HG03045 (cell line): ENCODE data around the gene GEMIN5.
"Not testable (repeated sequence)": the region's sequence is repeated elsewhere in the genome, so short reads cannot be mapped to it uniquely, and the experiment has no call there.

ENCODE experiments used
- ATAC-seq: cut with Tn5 transposase; IDR thresholded peaks from one replicate; pipeline ENCODE4 v1.9.1; 2021; ENCODE audit warnings: mild to moderate bottlenecking, moderate library complexity; ENCODE audit not compliant: unreplicated experiment

Gene GEMIN5

GRCh38 chr5:154945695-154946301, 7.8 kb upstream of the GEMIN5 start:
- ATAC-seq = no peak

GRCh38 chr5:154944716-154945115, 6.7 kb upstream of the GEMIN5 start:
- no peak for ATAC-seq

GRCh38 chr5:154943527-154943926, 5.5 kb upstream of the GEMIN5 start:
- no peak for ATAC-seq

- peak; percentile 60 for ATAC-seq
Measured at GRCh38 chr5:154940772-154941620, 3.0 kb upstream of the GEMIN5 start, which contains the start of gene MRPL22. TSS of gene MRPL22 (plus strand) at chr5:154941073. CDS start at chr5:154941111, 38 bp downstream.

GRCh38 chr5:154940375-154940771, 2.4 kb upstream of the GEMIN5 start:
- no peak for ATAC-seq

DNA sequence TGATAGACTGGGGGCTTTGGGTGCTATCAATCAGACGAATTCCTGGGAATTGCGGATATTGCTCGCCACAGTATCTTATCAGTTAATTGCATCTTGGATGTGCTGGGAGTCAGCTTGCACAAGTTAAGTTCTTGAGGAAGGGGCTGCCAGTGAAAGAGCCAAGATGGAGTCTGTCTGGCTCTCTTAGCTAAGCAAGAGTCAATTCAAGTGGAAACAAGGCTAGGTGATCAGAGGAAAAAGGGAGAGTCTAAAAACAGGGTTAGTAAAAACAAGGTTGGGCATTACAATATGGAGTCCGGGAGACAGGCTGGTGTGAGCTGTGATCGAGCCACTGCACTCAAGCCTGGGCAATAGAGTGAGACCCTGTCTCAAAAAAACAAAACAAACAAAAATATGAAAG, 1.4 kb upstream of the GEMIN5 start:
- ATAC-seq = not testable (repeated sequence)

DNA sequence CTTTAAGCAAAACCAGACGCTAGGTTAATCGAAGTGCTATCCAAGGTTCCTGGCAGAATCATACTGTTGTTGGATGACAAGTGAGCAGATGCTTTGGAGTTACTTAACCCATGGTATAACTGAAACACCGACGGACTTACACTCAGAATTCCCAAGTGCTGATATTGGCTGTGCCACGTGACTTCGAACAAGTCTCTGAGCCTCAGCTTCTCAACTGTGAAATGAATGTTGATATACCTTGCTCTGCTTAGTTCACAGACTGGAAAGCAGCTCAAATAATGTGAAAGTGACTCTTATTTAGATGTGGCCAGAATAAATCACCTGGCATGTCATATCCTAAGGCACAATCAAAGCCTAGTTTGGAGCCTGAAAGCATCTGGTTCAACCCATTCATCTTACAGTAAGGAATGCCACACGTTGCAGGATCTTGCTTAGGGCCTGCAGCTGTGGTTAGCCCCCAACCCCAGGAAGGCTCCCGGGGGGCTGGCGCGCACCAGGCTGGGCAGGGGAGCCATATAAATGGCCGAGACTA, 759 bp downstream of the GEMIN5 start:
- no peak for ATAC-seq

GRCh38 chr5:154934881-154935280, 3.1 kb downstream of the GEMIN5 start:
- no peak for ATAC-seq

DNA sequence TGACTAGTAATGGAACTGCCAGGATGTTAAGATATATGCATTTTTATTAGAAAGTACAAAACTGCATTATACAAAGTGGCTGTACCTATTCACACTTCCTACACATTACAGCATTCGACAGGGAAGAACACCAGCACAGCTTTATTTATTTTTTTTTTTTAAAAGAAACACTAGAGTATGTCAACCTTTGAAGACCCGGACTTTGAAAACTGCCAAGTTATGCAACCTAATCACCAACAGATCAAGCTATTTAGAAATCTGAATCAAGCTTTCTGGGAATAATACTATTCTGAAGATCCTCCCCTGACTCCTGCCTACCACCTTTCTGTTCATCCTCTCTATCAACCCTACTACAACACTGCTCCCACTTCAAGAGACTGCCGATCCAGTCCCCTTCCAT, 4.5 kb downstream of the GEMIN5 start:
- ATAC-seq = no peak

DNA sequence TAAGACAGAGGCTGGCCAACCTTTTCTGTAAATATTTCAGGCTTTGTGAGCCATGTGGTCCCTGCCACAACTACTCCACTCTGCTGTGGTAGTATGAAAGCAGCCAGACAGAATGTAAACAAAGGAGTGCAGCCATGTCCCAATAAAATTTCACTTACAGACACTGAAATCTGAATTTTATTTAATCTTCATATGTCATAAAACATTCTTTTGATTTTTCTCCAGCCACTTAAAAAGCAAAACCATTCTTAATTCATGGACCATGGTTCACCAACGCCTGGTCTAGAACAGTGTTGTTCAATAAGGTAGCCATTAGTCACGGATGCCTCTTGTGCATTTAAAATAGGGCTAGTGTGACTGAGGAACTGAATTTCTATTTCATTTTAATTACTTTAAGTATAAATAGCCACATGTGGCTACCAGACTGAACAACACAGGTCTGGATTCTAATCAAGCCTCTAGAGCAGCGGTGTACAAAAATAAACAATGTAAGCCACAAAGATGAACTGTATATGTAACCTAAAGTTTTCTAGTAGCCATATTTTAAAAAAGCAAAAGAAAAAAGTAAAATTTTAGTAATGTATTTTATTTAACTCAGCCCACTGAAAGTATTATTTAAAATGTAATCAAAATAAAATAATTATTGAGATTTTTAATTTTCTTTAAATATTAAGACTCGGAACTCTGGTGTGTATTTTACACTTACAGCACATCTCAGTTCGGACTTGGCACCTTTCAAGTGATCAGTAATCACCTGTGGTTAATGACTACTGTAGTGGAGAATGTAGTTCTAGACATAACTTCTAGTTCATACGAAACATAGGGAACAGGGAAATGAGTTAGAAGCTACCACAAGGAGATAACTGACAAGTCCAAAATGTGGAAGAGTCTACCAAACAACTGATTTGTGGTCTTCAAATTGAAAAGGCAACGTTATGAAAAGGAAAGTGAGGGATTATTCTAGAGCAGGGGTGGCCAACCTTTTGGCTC, 14.3 kb downstream of the GEMIN5 start:
- ATAC-seq = no peak

DNA sequence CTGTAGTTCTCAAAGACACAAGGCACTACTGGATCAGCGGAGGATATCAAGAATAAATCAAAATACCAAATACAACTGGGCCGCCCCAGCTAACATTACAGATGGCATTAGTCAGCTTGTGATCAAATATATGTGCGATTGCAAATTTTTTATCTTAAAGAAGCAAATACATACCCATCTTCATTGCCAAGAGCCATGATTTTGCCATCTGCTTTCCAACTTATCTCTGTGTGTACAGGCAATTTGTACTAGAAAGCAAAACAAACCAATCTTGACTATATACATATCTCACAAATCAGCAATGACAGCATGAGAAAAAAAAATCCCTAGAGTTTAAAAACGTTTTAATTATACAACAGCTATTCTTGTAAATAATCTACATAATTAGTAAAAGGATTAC, 20.3 kb downstream of the GEMIN5 start:
- no peak for ATAC-seq

- ATAC-seq = no peak
Measured at GRCh38 chr5:154916874-154917273, 21.1 kb downstream of the GEMIN5 start.

GRCh38 chr5:154905601-154906000, 32.4 kb downstream of the GEMIN5 start:
- not testable (repeated sequence) for ATAC-seq

- no peak for ATAC-seq
Measured at GRCh38 chr5:154901913-154902312, 36.1 kb downstream of the GEMIN5 start.

GRCh38 chr5:154901276-154901675, 36.7 kb downstream of the GEMIN5 start:
- ATAC-seq = no peak

GRCh38 chr5:154900066-154900465, 37.9 kb downstream of the GEMIN5 start:
- ATAC-seq = no peak

DNA sequence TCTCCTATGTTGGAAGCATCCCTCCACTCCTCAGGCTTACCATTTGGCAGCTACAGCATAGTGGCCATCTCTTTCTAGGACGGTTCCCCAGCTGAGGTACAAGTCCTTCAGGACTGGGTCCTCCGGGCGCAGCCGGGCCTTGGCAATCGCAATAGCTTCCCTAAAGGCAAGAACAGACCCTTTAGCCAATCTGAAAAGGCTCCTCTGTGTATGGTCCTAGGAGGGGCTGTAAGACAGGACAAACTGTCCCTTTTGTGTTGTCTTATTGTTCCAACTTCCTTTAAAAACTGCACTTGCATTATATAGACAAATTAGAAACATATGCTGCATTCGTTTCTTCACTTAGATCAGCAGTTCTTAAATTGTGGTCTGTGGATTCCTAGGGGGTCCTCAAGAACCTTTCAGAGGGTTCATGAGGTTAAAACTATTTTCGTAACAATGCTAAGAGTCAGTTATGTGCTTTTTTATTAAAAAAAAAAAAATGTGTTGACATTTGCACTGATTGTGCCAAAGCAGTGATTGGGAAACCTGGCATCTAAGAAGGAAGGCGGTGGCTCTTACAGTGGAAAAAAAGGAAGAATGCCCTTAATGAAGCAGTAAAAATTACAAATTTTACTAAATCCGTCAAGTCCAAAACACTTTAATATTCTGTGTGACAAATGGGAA, 38.7 kb downstream of the GEMIN5 start:
- no peak for ATAC-seq

- no peak for ATAC-seq
Measured at GRCh38 chr5:154898210-154898609, 39.8 kb downstream of the GEMIN5 start.

DNA sequence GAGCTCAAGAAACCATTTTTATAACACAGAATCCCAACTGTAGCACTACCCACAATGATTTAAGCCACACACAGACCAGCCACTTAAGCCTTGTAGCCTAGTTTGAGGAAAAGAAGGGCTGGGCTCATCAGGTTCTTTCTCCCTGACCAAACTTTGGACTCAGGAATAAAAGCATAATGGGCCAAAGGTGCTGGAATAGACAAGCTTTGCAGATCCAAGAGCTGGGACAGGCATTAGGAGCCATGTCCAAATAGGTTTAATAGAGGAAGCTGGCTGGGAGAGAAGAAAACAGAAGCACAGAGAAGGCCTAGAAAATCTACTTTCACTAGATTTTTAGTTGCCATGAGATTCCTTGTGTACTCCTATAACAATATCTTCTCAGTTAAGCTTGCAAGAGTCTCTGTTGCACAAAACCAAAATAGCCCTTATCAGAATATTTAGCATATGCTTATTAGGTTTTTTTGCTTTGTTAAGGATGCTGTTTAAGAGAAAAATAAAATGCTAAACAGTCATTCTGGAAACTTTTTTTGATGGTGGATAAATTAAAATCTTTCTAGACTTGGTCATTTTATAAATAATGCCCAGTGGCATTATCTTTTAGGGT, 41.3 kb downstream of the GEMIN5 start:
- no peak for ATAC-seq
